Neural crest cell (in vitro differentiated cells): ENCODE measurements around the gene TPM2. TPM values are rescaled to one million over a fixed set of nuclear protein-coding genes. Genes with fewer than 3 reads are reported as not detected.

Experiments
- DNase-seq: peaks from one replicate; pipeline ENCODE4 v3.0.0; 2021; ENCODE audit warnings: low read depth, mixed read lengths, low spot score
- H3K27ac Mint-ChIP-seq: one replicate; pipeline ENCODE4 v1.8.0; 2021; ENCODE audit warnings: mild to moderate bottlenecking, mixed read lengths; ENCODE audit not compliant: unreplicated experiment
- H3K27me3 Mint-ChIP-seq: 2 replicates; pipeline ENCODE4 v1.8.0; 2021; ENCODE audit warnings: low read depth, mild to moderate bottlenecking, mixed read lengths
- H3K36me3 Mint-ChIP-seq: 2 replicates; pipeline ENCODE4 v1.8.0; 2021; ENCODE audit warnings: low read depth, mild to moderate bottlenecking, mixed read lengths
- H3K4me1 Mint-ChIP-seq: 2 replicates; pipeline ENCODE4 v1.8.0; 2021; ENCODE audit warnings: mixed read lengths
- H3K4me3 Mint-ChIP-seq: one replicate; pipeline ENCODE4 v1.8.0; 2021; ENCODE audit warnings: mild to moderate bottlenecking, mixed read lengths
- H3K9me3 Mint-ChIP-seq: 2 replicates; pipeline ENCODE4 v1.8.0; 2021; ENCODE audit warnings: mixed read lengths
- CTCF ChIP-seq: fragments of 200-600 bp; sonication (generic); conservative IDR thresholded peaks from 2 replicates; pipeline ENCODE4 v1.5.0; 2021; ENCODE audit warnings: antibody characterized with exemption, mild to moderate bottlenecking
- total RNA-seq: library from RNA; stranded (reverse); gene quantifications from 2 replicates; pipeline ENCODE4 v1.2.1, GENCODE V29; 2021

The TPM2 gene
- total RNA-seq, 1 donor from 2014 or later: 159 TPM

GRCh38 chr9:35717132-35717870 lies 27.6 kb upstream of the TPM2 start:
- no peak for TF ChIP-seq CTCF
- no peak overlapping the region for H3K27ac Mint-ChIP-seq
- no peaks in the 10 kb centered on the region for H3K4me1 Mint-ChIP-seq
- no peaks in the 10 kb centered on the region for H3K9me3 Mint-ChIP-seq
- H3K27me3 Mint-ChIP-seq: no peaks in the 10 kb centered on the region
- no peak overlapping the region for H3K4me3 Mint-ChIP-seq
- DNase-seq: no peak
- H3K36me3 Mint-ChIP-seq: peaks cover 18% of the 10 kb centered on the region

GRCh38 chr9:35716230-35716629 lies 26.5 kb upstream of the TPM2 start:
- no peaks in the 10 kb centered on the region for H3K9me3 Mint-ChIP-seq
- H3K27ac Mint-ChIP-seq: peak overlapping the region; percentile 87
- no peak for DNase-seq
- no peaks in the 10 kb centered on the region for H3K27me3 Mint-ChIP-seq
- H3K36me3 Mint-ChIP-seq: peaks cover 13% of the 10 kb centered on the region
- H3K4me3 Mint-ChIP-seq: no peak overlapping the region
- no peak for TF ChIP-seq CTCF
- H3K4me1 Mint-ChIP-seq: no peaks in the 10 kb centered on the region

GRCh38 chr9:35714579-35715252 lies 25.0 kb upstream of the TPM2 start:
- TF ChIP-seq CTCF: no peak
- no peaks in the 10 kb centered on the region for H3K9me3 Mint-ChIP-seq
- no peaks in the 10 kb centered on the region for H3K4me1 Mint-ChIP-seq
- DNase-seq: no peak
- H3K36me3 Mint-ChIP-seq: peaks cover 20% of the 10 kb centered on the region
- H3K27ac Mint-ChIP-seq: no peak overlapping the region
- no peak overlapping the region for H3K4me3 Mint-ChIP-seq
- no peaks in the 10 kb centered on the region for H3K27me3 Mint-ChIP-seq

- Mint-ChIP-seq H3K27me3 (no peaks in the 10 kb centered on the region), H3K36me3 (peaks cover 20% of the 10 kb centered on the region), H3K4me1 (no peaks in the 10 kb centered on the region), H3K9me3 (no peaks in the 10 kb centered on the region), H3K4me3 (no peak overlapping the region), H3K27ac (no peak overlapping the region)
- TF ChIP-seq CTCF: no peak
- no peak for DNase-seq
Measured at GRCh38 chr9:35714123-35714522, 24.4 kb upstream of the TPM2 start.

- Mint-ChIP-seq H3K27ac (no peak overlapping the region), H3K4me1 (no peaks in the 10 kb centered on the region), H3K9me3 (no peaks in the 10 kb centered on the region), H3K36me3 (peaks cover 22% of the 10 kb centered on the region), H3K27me3 (no peaks in the 10 kb centered on the region), H3K4me3 (no peak overlapping the region)
- TF ChIP-seq CTCF: no peak
- DNase-seq: no peak
Measured at GRCh38 chr9:35713578-35713977, 23.9 kb upstream of the TPM2 start.
